ENCODE measurements around the gene LRP1B. TPM values are rescaled to one million over a fixed set of nuclear protein-coding genes. Genes with fewer than 3 reads are reported as not detected.

Gene LRP1B
- total and polyA plus RNA-seq, 2 of the 8 experiments (the other 6 are each of a cell fraction or from before 2014, with no cell fraction given) = 0.03 TPM; not detected in 1

DNA sequence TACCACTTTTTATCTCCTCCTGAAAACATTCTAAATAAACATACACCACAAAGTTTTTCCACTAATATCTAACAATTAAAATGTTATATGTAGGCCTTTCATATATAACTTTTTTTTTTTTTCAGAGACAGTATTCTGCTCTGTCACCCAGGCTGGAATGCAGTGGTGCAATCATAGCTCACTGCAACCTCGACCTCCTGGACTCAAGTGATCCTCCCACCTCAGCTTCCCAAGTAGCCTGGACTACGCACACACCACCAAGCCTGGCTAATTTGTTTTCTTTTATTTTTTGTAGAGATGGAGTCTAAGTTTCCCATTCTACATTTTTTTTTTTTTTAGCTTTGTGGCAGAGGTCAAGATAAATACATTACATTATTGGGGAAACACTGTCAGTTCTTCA, 1738.0 kb downstream of the LRP1B start:
- no peak overlapping the region for H3K4ac ChIP-seq (replicated peaks; ENCODE audit: insufficient read length, low read depth, low read length)
- no peak overlapping the region for H3K27ac ChIP-seq (ENCODE audit: low read depth, low read length)
- no peak for FAIRE-seq
- no peaks in the 10 kb centered on the region for H4K20me1 ChIP-seq (replicated peaks in 1 of 2; ENCODE audit: control insufficient read depth in 1 of 2, insufficient read depth in 2 of 2, low read length in 2 of 2)
- ChIA-PET CTCF (ENCODE audit: partially characterized antibody) (interaction anchor here (0.6 kb wide), 1 partner anchor 10 kb away, joined by 3 read pairs; no protein-coding TSS in a partner anchor), POLR2A (ENCODE audit: partially characterized antibody) (interaction anchor here (0.7 kb wide), 1 partner anchor 52 kb away, joined by 3 read pairs; no protein-coding TSS in a partner anchor)
- no peak for DNase-seq (ENCODE audit: low read depth in 1 of 2, low spot score in 2 of 2)
- H3K56ac ChIP-seq (replicated peaks; ENCODE audit: insufficient read length, low read depth, low read length) = no peak overlapping the region
- no peak overlapping the region for H2AK5ac ChIP-seq (ENCODE audit: low read depth, low read length)
- H3K4me1 ChIP-seq (replicated peaks in 1 of 4; ENCODE audit: control insufficient read depth in 3 of 4, insufficient read depth in 4 of 4, low read length in 3 of 4) = no peaks in the 10 kb centered on the region
- TF ChIP-seq TCF12 (IDR thresholded peaks at IDR 0.05; ENCODE audit: low read depth, low read length) (no peak), BACH1 (IDR thresholded peaks at IDR 0.05; ENCODE audit: low read length) (no peak)
- H3K9me3 ChIP-seq (ENCODE audit: insufficient read depth in 2 of 2, low read depth in 1 of 2, low read length in 1 of 2) = no peaks in the 10 kb centered on the region
- H3K4me3 ChIP-seq (ENCODE audit: extremely low read depth in 1 of 4, insufficient read depth in 2 of 4, low read depth in 3 of 4, low read length in 4 of 4) = no peak overlapping the region
- H2BK5ac ChIP-seq (ENCODE audit: low read depth, low read length) = no peak overlapping the region
- H2BK20ac ChIP-seq (ENCODE audit: low read length) = no peak overlapping the region
- no peak overlapping the region for H3K18ac ChIP-seq (ENCODE audit: extremely low read depth, low read length)
- H3K14ac ChIP-seq (ENCODE audit: insufficient read length) = no peak overlapping the region
- H3K9ac ChIP-seq (replicated peaks in 1 of 4; ENCODE audit: extremely low read depth in 1 of 4, low read depth in 3 of 4, low read length in 3 of 4) = no peak overlapping the region
- H2BK120ac ChIP-seq (replicated peaks; ENCODE audit: low read depth, low read length) = no peak overlapping the region
- H3K36me3 ChIP-seq (ENCODE audit: control insufficient read depth in 2 of 4, insufficient read depth in 4 of 4, low read length in 3 of 4) = no peaks in the 10 kb centered on the region
- no peaks in the 10 kb centered on the region for H3K27me3 ChIP-seq (replicated peaks in 1 of 4; ENCODE audit: control insufficient read depth in 3 of 4, extremely low read depth in 1 of 4, insufficient read depth in 3 of 4, low read length in 3 of 4)
- no peaks in the 10 kb centered on the region for H3K79me2 ChIP-seq (ENCODE audit: control insufficient read depth in 1 of 2, insufficient read depth in 2 of 2, low read length in 2 of 2)
- no peak overlapping the region for H4K5ac ChIP-seq (ENCODE audit: insufficient read length, low read depth, low read length)
- WGBS, 2 experiments (ENCODE audit: extremely low coverage in 1 of 2, insufficient coverage in 1 of 2, insufficient read length in 1 of 2, insufficient replicate concordance in 2 of 2, low coverage in 1 of 2, low lambda C conversion rate in 2 of 2, missing lambda C conversion rate in 1 of 2) = 96% methylated on average over 2 of the region's 2 CpGs; no CpG with 5 or more reads in 1 of the 2 experiments
- H4K8ac ChIP-seq (ENCODE audit: extremely low read depth, insufficient read depth, low read length) = no peak overlapping the region
- H4K91ac ChIP-seq (replicated peaks; ENCODE audit: insufficient read length, low read length) = no peak overlapping the region
- no peak overlapping the region for H2AFZ ChIP-seq (ENCODE audit: low read length)
- no peaks in the 10 kb centered on the region; the same call in 1 of the 2 replicates for H3K23me2 ChIP-seq (ENCODE audit: low read depth, low read length)
- no peaks in the 10 kb centered on the region for H3K79me1 ChIP-seq (ENCODE audit: low read depth, low read length)
- no peak overlapping the region for H2BK15ac ChIP-seq (ENCODE audit: low read length)
- no peak overlapping the region for H2BK12ac ChIP-seq (ENCODE audit: low read depth, low read length)
- H3K23ac ChIP-seq (ENCODE audit: insufficient read length) = no peak overlapping the region
- H3K4me2 ChIP-seq (ENCODE audit: insufficient read depth in 1 of 2, low read depth in 2 of 2, low read length in 2 of 2) = no peak overlapping the region

Measured in H1 (cell line).